Upper lobe of right lung (tissue), 1 donor: ENCODE measurements around the gene PLCB4. TPM values are rescaled to one million over a fixed set of nuclear protein-coding genes. Genes with fewer than 3 reads are reported as not detected.

ENCODE experiments used
- ATAC-seq: fragments of 200-7000 bp; cut with Tn5 transposase; one replicate; pipeline ENCODE4 v1.9.1; 2020; ENCODE audit warnings: mild to moderate bottlenecking, moderate library complexity
- DNase-seq: peaks from one replicate; pipeline ENCODE4 v3.0.0-alpha.2; 2020
- H3K27ac ChIP-seq: fragments of 200-600 bp; one replicate; pipeline ENCODE4 v1.8.0; 2022
- H3K27me3 ChIP-seq: fragments of 200-600 bp; one replicate; pipeline ENCODE4 v1.8.0; 2022; ENCODE audit warnings: mild to moderate bottlenecking
- H3K36me3 ChIP-seq: fragments of 200-600 bp; one replicate; pipeline ENCODE4 v1.8.0; 2022
- H3K4me1 ChIP-seq: fragments of 200-600 bp; one replicate; pipeline ENCODE4 v1.8.0; 2022
- H3K4me3 ChIP-seq: fragments of 200-600 bp; one replicate; pipeline ENCODE4 v1.8.0; 2022; ENCODE audit warnings: mild to moderate bottlenecking
- H3K9me3 ChIP-seq: fragments of 200-600 bp; one replicate; pipeline ENCODE4 v1.8.0; 2022
- CTCF ChIP-seq: fragments of 200-600 bp; IDR thresholded peaks from one replicate; pipeline ENCODE4 v1.8.0; 2022; ENCODE audit warnings: antibody characterized with exemption
- intact Hi-C: fragments of 100-400 bp; cut with DNase I; formaldehyde crosslinking; loops from one replicate; pipeline ENCODE4 v1.11.0; 2022
- total RNA-seq: library from RNA; stranded (reverse); fragmentation: NEBNext Ultra II Directional; extraction: Animal tissue kit (Norgen Biotek cat#: 25700); gene quantifications from one replicate; pipeline ENCODE4 v1.2.1, GENCODE V29; 2021
- donor health status: DM: no; HTN: yes; CAD: no; lungs with severe emphysema.

Gene PLCB4
- total RNA-seq, 1 donor from 2014 or later: 7.9 TPM

GRCh38 chr20:9408422-9409300 lies 339.8 kb downstream of the PLCB4 start:
- Histone ChIP-seq H3K27me3 (no peaks in the 10 kb centered on the region), H3K27ac (no peak overlapping the region), H3K4me1 (peaks cover 4% of the 10 kb centered on the region), H3K4me3 (no peak overlapping the region), H3K9me3 (no peaks in the 10 kb centered on the region), H3K36me3 (no peaks in the 10 kb centered on the region)
- no peak for TF ChIP-seq CTCF
- intact Hi-C loops: loop anchor here (5.0 kb wide), 1 partner anchor 204 kb away; no protein-coding TSS in a partner anchor
- DNase-seq (no peak), ATAC-seq (no peak)

- DNase-seq (no peak), ATAC-seq (no peak)
- intact Hi-C loops: loop anchor here (5.0 kb wide), 1 partner anchor 203 kb away; no protein-coding TSS in a partner anchor
- Histone ChIP-seq H3K4me3 (no peak overlapping the region), H3K36me3 (no peaks in the 10 kb centered on the region), H3K27me3 (no peaks in the 10 kb centered on the region), H3K4me1 (peaks cover 4% of the 10 kb centered on the region), H3K27ac (no peak overlapping the region), H3K9me3 (no peaks in the 10 kb centered on the region)
- TF ChIP-seq CTCF: no peak
These were observed 340.5 kb downstream of the PLCB4 start for GRCh38 chr20:9409352-9409751.

GRCh38 chr20:9409981-9410380 lies 341.1 kb downstream of the PLCB4 start:
- H3K4me3 ChIP-seq: no peak overlapping the region
- H3K36me3 ChIP-seq: no peaks in the 10 kb centered on the region
- ATAC-seq: no peak

GRCh38 chr20:9411833-9412232 lies 342.9 kb downstream of the PLCB4 start:
- H3K9me3 ChIP-seq: no peaks in the 10 kb centered on the region
- ATAC-seq (no peak), DNase-seq (no peak)
- TF ChIP-seq CTCF: no peak
- no peak overlapping the region for H3K4me3 ChIP-seq
- H3K4me1 ChIP-seq: peaks cover 4% of the 10 kb centered on the region
- H3K27me3 ChIP-seq: no peaks in the 10 kb centered on the region
- no peaks in the 10 kb centered on the region for H3K36me3 ChIP-seq
- H3K27ac ChIP-seq: no peak overlapping the region
- intact Hi-C loops: no loop called here

More at GRCh38 chr20:9409981-9410380, 341.1 kb downstream of the PLCB4 start:
- Histone ChIP-seq H3K9me3 (no peaks in the 10 kb centered on the region), H3K27me3 (no peaks in the 10 kb centered on the region), H3K27ac (no peak overlapping the region), H3K4me1 (peaks cover 4% of the 10 kb centered on the region)
- no peak for TF ChIP-seq CTCF
- intact Hi-C loops: loop anchor here (5.0 kb wide), 1 partner anchor 202 kb away; no protein-coding TSS in a partner anchor
- DNase-seq: no peak

GRCh38 chr20:9412309-9412708 lies 343.4 kb downstream of the PLCB4 start:
- ATAC-seq (no peak), DNase-seq (no peak)
- H3K9me3 ChIP-seq: no peaks in the 10 kb centered on the region
- no peaks in the 10 kb centered on the region for H3K27me3 ChIP-seq
- H3K36me3 ChIP-seq: no peaks in the 10 kb centered on the region
- TF ChIP-seq CTCF: no peak
- H3K27ac ChIP-seq: no peak overlapping the region
- intact Hi-C loops: no loop called here
- peaks cover 4% of the 10 kb centered on the region for H3K4me1 ChIP-seq
- H3K4me3 ChIP-seq: no peak overlapping the region
